OCI-LY7 (cell line): ENCODE results near the gene BMPR1B. TPM values are rescaled to one million over a fixed set of nuclear protein-coding genes. Genes with fewer than 3 reads are reported as not detected.
"Not testable (repeated sequence)": the region's sequence is repeated elsewhere in the genome, so short reads cannot be mapped to it uniquely, and the experiment has no call there.

Experiments
- BruUV-seq: library from RNA; stranded (reverse); fragments of 400-500 nt; replicated peaks from 2 replicates; lab custom pipeline; 2021; lab: Mats Ljungman, UMichigan
- CTCF ChIA-PET: fragments of 300-600 bp; sonication (Branson Sonifier 250); formaldehyde crosslinking; loops from one replicate; lab custom pipeline; 2022; ENCODE audit warnings: antibody characterized with exemption; ENCODE audit not compliant: unreplicated experiment; lab: Charles Lee
- POLR2A ChIA-PET: fragments of 300-600 bp; sonication (Branson Sonifier 250); formaldehyde crosslinking; loops from one replicate; lab custom pipeline; 2022; ENCODE audit warnings: antibody characterized with exemption; lab: Charles Lee
- DNase-seq: peaks from one replicate; pipeline ENCODE4 v3.0.0-alpha.2; 2015; ENCODE audit warnings: low spot score
- H2AFZ ChIP-seq: fragments of 200-600 bp; sonication (generic), shearing (Covaris generic); 2 replicates; pipeline ENCODE4 v1.6.1; 2014; ENCODE audit warnings: mild to moderate bottlenecking, antibody characterized with exemption, low read length, moderate library complexity
- H3K27ac ChIP-seq: fragments of 200-600 bp; sonication (generic); 2 replicates; pipeline ENCODE4 v1.5.1; 2014; ENCODE audit warnings: mixed run types, low read depth, mild to moderate bottlenecking, moderate library complexity, low read length, inconsistent platforms; ENCODE audit not compliant: poor library complexity, severe bottlenecking
- H3K36me3 ChIP-seq: fragments of 200-600 bp; sonication (generic); 2 replicates; pipeline ENCODE4 v1.6.1; 2014; ENCODE audit warnings: mild to moderate bottlenecking, antibody characterized with exemption, low read length, moderate library complexity, mixed read lengths; ENCODE audit not compliant: insufficient read depth
- H3K4me1 ChIP-seq: fragments of 200-600 bp; sonication (generic); 2 replicates; pipeline ENCODE4 v1.5.1; 2014; ENCODE audit warnings: mild to moderate bottlenecking, low read length; ENCODE audit not compliant: insufficient read depth, poor library complexity, severe bottlenecking
- H3K4me2 ChIP-seq: fragments of 200-600 bp; sonication (generic); 2 replicates; pipeline ENCODE4 v1.6.1; 2014; ENCODE audit warnings: mild to moderate bottlenecking, low read length
- H3K4me3 ChIP-seq: fragments of 200-600 bp; sonication (generic); 2 replicates; pipeline ENCODE4 v1.5.1; 2014; ENCODE audit warnings: mild to moderate bottlenecking, low read depth, low read length; ENCODE audit not compliant: poor library complexity, severe bottlenecking
- H3K79me2 ChIP-seq: fragments of 200-600 bp; sonication (generic); 2 replicates; pipeline ENCODE4 v1.6.1; 2016; ENCODE audit warnings: low read depth, mild to moderate bottlenecking, low read length, moderate library complexity, mixed read lengths; ENCODE audit not compliant: insufficient read depth
- H3K9me2 ChIP-seq: fragments of 200-600 bp; sonication (generic); 2 replicates; pipeline ENCODE4 v1.6.1; 2016; ENCODE audit warnings: mild to moderate bottlenecking, low read length, mixed read lengths; ENCODE audit not compliant: insufficient read depth
- H3K9me3 ChIP-seq: fragments of 200-600 bp; sonication (generic); 2 replicates; pipeline ENCODE4 v1.6.1; 2014; ENCODE audit warnings: mild to moderate bottlenecking, mixed run types, low read length, mixed read lengths
- H4K20me1 ChIP-seq: fragments of 200-600 bp; sonication (generic); 2 replicates; pipeline ENCODE4 v1.6.1; 2014; ENCODE audit warnings: mild to moderate bottlenecking, antibody characterized with exemption, low read length, moderate library complexity, mixed read lengths; ENCODE audit not compliant: insufficient read depth
- CTCF ChIP-seq: fragments of 200-600 bp; sonication (generic); conservative IDR thresholded peaks from 2 replicates; pipeline ENCODE4 v1.5.1; 2014; ENCODE audit warnings: mild to moderate bottlenecking, antibody characterized with exemption, low read length, moderate library complexity, mixed read lengths
- EZH2phosphoT487 ChIP-seq: fragments of 200-600 bp; sonication (generic); IDR thresholded peaks from 2 replicates; pipeline ENCODE4 v1.6.1; 2018; ENCODE audit warnings: low read depth, borderline replicate concordance, mild to moderate bottlenecking, mixed run types, antibody characterized with exemption, low read length, moderate library complexity, mixed read lengths
- intact Hi-C: fragments of 100-400 bp; cut with micrococcal nuclease; formaldehyde crosslinking; loops from one replicate; pipeline ENCODE4 v1.10.0; 2022; ENCODE audit not compliant: unreplicated experiment
- total RNA-seq, 2 experiments: library from RNA; depleted of rRNA in 1 of 2; stranded (reverse); fragments of >200 nt in 1 of 2; shearing (Covaris generic) in 1 of 2; gene quantifications; 2 replicates each; pipeline ENCODE4 v1.2.3, GENCODE V29; 2014 to 2022

Gene BMPR1B
- total RNA-seq, 2 experiments from 2014 or later: not detected

- no peak for DNase-seq
- Histone ChIP-seq H3K4me2 (no peak overlapping the region), H2AFZ (no peak overlapping the region), H3K9me3 (no peaks in the 10 kb centered on the region), H3K4me3 (no peak overlapping the region), H3K36me3 (no peaks in the 10 kb centered on the region), H3K27ac (no peak overlapping the region), H3K4me1 (no peaks in the 10 kb centered on the region), H3K79me2 (no peaks in the 10 kb centered on the region), H3K9me2 (no peaks in the 10 kb centered on the region), H4K20me1 (no peaks in the 10 kb centered on the region)
- ChIA-PET POLR2A (interaction anchor here (0.6 kb wide), 1 partner anchor 114 kb away, joined by 3 read pairs; no protein-coding TSS in a partner anchor), CTCF (no interaction called here)
- intact Hi-C loops: no loop called here
- no TSS peak for BruUV-seq
- no peak for TF ChIP-seq EZH2phosphoT487
- no peak for TF ChIP-seq CTCF
These were observed 75.6 kb downstream of the BMPR1B start for GRCh38 chr4:94833394-94833793.

- TF ChIP-seq CTCF (no peak), EZH2phosphoT487 (no peak)
- H3K4me1 ChIP-seq: no peaks in the 10 kb centered on the region
- H3K9me2 ChIP-seq: no peaks in the 10 kb centered on the region
- H3K27ac ChIP-seq: no peak overlapping the region
- ChIA-PET CTCF (no interaction called here), POLR2A (no interaction called here)
- no peaks in the 10 kb centered on the region for H4K20me1 ChIP-seq
- no TSS peak for BruUV-seq
- H2AFZ ChIP-seq: no peak overlapping the region
- H3K4me2 ChIP-seq: no peak overlapping the region
- no peaks in the 10 kb centered on the region for H3K9me3 ChIP-seq
- no peak for DNase-seq
- no peaks in the 10 kb centered on the region for H3K79me2 ChIP-seq
- no peaks in the 10 kb centered on the region for H3K36me3 ChIP-seq
- no peak overlapping the region for H3K4me3 ChIP-seq
- intact Hi-C loops: no loop called here
These were observed 76.7 kb downstream of the BMPR1B start for GRCh38 chr4:94834501-94834900.

- H3K4me1 ChIP-seq, H3K9me3 ChIP-seq, DNase-seq, H3K27ac ChIP-seq, H3K4me3 ChIP-seq, H3K9me2 ChIP-seq, H3K36me3 ChIP-seq, CTCF ChIA-PET, BruUV-seq, H4K20me1 ChIP-seq, POLR2A ChIA-PET, intact Hi-C loops, H2AFZ ChIP-seq, H3K79me2 ChIP-seq, H3K4me2 ChIP-seq: not testable (repeated sequence)
These were observed 83.6 kb downstream of the BMPR1B start for GRCh38 chr4:94841166-94841863.
